Endothelial cell of umbilical vein (primary cell): ENCODE measurements around the gene CDK9.

Source experiments
- FOS ChIP-seq: IDR thresholded peaks from 2 replicates; pipeline ENCODE4 v1.6.1; 2011; ENCODE audit warnings: mild to moderate bottlenecking, low read length, moderate library complexity, borderline replicate concordance; ENCODE audit not compliant: insufficient read depth
- GATA2 ChIP-seq: IDR thresholded peaks from 2 replicates; pipeline ENCODE4 v1.7.0; 2011; ENCODE audit warnings: low read depth, mild to moderate bottlenecking, moderate library complexity, mixed read lengths, low read length; ENCODE audit not compliant: insufficient read length, insufficient read depth
- POLR2A ChIP-seq: IDR thresholded peaks from 2 replicates; pipeline ENCODE4 v1.6.1; 2012; ENCODE audit warnings: low read depth, mild to moderate bottlenecking, control low read depth, low read length
- TF ChIP-seq, protein P1 (sequence below), 2 donors: IDR thresholded peaks; 1 replicate in 1 of 2; 2 replicates in 1 of 2; pipeline ENCODE4 v1.5.1; 2011; ENCODE audit warnings: low read length in 2 of 2, mild to moderate bottlenecking in 2 of 2, moderate library complexity in 2 of 2, control low read depth in 1 of 2, inconsistent platforms in 1 of 2, low read depth in 1 of 2; ENCODE audit not compliant: insufficient read depth in 1 of 2; ENCODE audit errors: extremely low read depth in 1 of 2
- TF ChIP-seq, protein P2 (sequence below): IDR thresholded peaks from 2 replicates; pipeline ENCODE4 v1.6.1; 2011; ENCODE audit not compliant: insufficient read depth, insufficient read length

DNA sequence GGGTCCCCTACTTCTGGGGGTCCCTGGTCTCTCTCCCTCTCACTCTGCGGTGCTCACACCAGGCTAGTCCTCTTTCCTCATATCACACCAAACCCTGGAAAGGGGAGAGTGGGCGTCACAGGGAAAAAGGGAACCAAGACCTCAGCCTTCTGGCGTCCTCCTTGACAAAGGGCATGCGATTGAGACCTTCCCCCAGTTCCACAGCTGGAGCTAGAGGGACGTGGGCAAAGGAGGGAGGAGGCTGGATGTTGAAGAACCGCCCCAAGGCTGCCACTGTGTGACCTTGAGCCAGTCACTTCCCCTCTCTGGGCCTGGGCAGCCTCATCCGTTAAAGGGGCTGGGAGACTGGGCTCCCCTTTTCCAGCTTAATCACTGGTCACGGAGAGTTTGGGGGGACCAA, 32.2 kb upstream of the CDK9 start:
- TF ChIP-seq FOS (no peak), GATA2 (no peak), POLR2A (no peak)
- TF ChIP-seq, protein P1, sequence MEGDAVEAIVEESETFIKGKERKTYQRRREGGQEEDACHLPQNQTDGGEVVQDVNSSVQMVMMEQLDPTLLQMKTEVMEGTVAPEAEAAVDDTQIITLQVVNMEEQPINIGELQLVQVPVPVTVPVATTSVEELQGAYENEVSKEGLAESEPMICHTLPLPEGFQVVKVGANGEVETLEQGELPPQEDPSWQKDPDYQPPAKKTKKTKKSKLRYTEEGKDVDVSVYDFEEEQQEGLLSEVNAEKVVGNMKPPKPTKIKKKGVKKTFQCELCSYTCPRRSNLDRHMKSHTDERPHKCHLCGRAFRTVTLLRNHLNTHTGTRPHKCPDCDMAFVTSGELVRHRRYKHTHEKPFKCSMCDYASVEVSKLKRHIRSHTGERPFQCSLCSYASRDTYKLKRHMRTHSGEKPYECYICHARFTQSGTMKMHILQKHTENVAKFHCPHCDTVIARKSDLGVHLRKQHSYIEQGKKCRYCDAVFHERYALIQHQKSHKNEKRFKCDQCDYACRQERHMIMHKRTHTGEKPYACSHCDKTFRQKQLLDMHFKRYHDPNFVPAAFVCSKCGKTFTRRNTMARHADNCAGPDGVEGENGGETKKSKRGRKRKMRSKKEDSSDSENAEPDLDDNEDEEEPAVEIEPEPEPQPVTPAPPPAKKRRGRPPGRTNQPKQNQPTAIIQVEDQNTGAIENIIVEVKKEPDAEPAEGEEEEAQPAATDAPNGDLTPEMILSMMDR (IDR thresholded peaks at IDR 0.05; ENCODE audit: extremely low read depth in 1 of 2, insufficient read depth in 1 of 2, low read depth in 1 of 2, low read length in 2 of 2): no peak
- TF ChIP-seq, protein P2, sequence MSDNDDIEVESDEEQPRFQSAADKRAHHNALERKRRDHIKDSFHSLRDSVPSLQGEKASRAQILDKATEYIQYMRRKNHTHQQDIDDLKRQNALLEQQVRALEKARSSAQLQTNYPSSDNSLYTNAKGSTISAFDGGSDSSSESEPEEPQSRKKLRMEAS: no peak
